ENCODE measurements around the gene BAIAP2. TPM values are rescaled to one million over a fixed set of nuclear protein-coding genes. Genes with fewer than 3 reads are reported as not detected.
"Not testable (repeated sequence)": the region's sequence is repeated elsewhere in the genome, so short reads cannot be mapped to it uniquely, and the experiment has no call there.

Gene BAIAP2
- total RNA-seq, 2 experiments from 2014 or later, result 5.9 to 6.3 TPM

DNA sequence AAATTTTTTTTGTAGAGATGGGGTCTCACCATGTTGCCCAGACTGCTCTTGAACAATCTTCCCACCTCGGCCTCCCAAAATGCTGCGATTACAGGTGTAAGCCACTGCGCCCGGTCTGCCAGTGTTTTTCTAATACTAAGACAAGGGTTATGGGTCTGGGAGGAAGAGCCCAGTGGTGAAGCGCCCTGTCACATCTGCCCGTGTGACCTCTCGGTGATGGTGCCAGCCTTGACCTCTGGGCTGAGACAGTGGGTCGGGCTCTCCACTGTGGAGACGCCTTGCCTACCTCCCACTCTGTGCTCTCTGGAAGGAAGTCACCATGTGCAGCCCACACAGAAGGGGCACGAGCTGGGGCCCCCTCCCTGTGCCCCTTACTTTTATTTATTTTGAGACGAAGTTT lies 5.1 kb upstream of the BAIAP2 start:
- Mint-ChIP-seq H3K27ac (no peak overlapping the region), H3K9me3 (peaks cover 4% of the 10 kb centered on the region)

GRCh38 chr17:81030312-81030711 lies 4.6 kb upstream of the BAIAP2 start:
- intact Hi-C loops (cut with micrococcal nuclease); H3K9me3 Mint-ChIP-seq; ATAC-seq; DNase-seq; CTCF ChIA-PET; H3K4me3 Mint-ChIP-seq; POLR2A ChIA-PET; H3K36me3 Mint-ChIP-seq (ENCODE audit: low read depth); H3K27ac Mint-ChIP-seq: not testable (repeated sequence)
- H3K27me3 Mint-ChIP-seq, result peaks cover 16% of the 10 kb centered on the region
- peaks cover 12% of the 10 kb centered on the region for H3K4me1 Mint-ChIP-seq (ENCODE audit: low read depth)

More for the DNA sequence above, 5.1 kb upstream of the BAIAP2 start:
- POLR2A ChIA-PET, result no interaction called here
- TF ChIP-seq CTCF (IDR thresholded peaks at IDR 0.05), result no peak
- Mint-ChIP-seq H3K36me3 (ENCODE audit: low read depth) (no peaks in the 10 kb centered on the region), H3K4me3 (no peak overlapping the region), H3K27me3 (peaks cover 16% of the 10 kb centered on the region), H3K4me1 (ENCODE audit: low read depth) (peaks cover 12% of the 10 kb centered on the region)
- CTCF ChIA-PET, result no interaction called here
- no peak for DNase-seq
- intact Hi-C loops (cut with micrococcal nuclease), result loop anchor here (5.0 kb wide), 1 partner anchor 72 kb away; no protein-coding TSS in a partner anchor
- no peak for ATAC-seq

- intact Hi-C loops (cut with micrococcal nuclease), result no loop called here
- no peak for TF ChIP-seq CTCF (IDR thresholded peaks at IDR 0.05)
- H3K27me3 Mint-ChIP-seq, result peaks cover 16% of the 10 kb centered on the region
- no peak for ATAC-seq
- POLR2A ChIA-PET, result no interaction called here
- CTCF ChIA-PET, result interaction anchor here (1.3 kb wide), 1 partner anchor 71 kb away, joined by 3 read pairs; no protein-coding TSS in a partner anchor
- peaks cover 4% of the 10 kb centered on the region for H3K9me3 Mint-ChIP-seq
- no peak for DNase-seq
- no peak overlapping the region for H3K27ac Mint-ChIP-seq
- no peak overlapping the region for H3K4me3 Mint-ChIP-seq
- H3K4me1 Mint-ChIP-seq (ENCODE audit: low read depth), result peaks cover 16% of the 10 kb centered on the region
- no peaks in the 10 kb centered on the region for H3K36me3 Mint-ChIP-seq (ENCODE audit: low read depth)
Measured at GRCh38 chr17:81030741-81031565, 4.0 kb upstream of the BAIAP2 start.

DNA sequence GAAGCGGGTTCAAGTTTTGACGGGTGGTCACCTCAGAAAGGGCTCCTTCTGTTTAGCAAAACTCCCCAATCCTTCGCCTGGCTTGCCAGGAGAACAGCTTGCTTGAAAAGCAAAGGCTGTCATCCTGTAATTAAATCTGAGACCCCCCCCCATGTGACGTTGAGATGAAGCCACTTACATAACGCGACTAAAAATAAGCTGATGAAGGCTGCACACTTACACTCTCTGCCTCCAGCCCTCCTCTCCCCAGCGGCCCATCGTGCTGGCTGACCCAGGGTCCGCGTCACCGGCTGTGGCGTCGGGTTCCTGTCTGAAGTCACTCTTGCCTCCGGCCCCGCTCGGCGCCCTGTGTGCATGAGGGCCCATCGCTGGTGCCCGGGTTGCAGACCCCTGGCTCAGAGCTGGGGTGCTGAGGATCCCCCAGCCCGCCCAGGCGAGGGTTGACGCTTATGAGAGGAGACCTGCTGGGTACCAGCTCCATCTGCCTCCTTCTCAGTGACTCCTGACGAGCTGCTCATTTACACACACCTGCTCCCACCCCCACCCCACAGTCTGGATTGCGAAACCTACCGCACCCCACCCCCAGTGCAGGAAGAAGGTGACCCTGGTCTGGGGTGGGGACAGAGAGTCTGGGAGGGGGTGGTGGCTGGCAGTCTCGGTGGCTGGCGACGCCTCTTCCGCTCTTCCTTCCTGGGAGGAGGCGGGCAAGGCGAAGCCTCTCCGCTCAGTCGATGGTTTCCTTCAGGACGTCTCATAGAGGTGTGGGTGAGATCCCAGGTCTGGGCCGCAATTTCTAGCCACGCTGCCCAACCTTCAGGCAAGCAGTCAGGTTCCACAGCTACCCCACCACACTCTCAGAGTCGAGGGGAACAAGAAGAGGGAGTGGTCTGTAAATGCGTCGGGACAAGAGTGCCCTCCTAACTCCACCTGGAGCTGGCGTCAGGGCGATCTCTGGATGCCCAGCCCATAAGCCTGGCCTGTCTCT lies 3.1 kb upstream of the BAIAP2 start:
- Mint-ChIP-seq H3K27me3 (peaks cover 14% of the 10 kb centered on the region), H3K27ac (no peak overlapping the region), H3K4me1 (ENCODE audit: low read depth) (peaks cover 16% of the 10 kb centered on the region), H3K9me3 (peaks cover 2% of the 10 kb centered on the region), H3K36me3 (ENCODE audit: low read depth) (no peaks in the 10 kb centered on the region), H3K4me3 (no peak overlapping the region)
- DNase-seq (no peak), ATAC-seq (no peak)
- ChIA-PET CTCF (interaction anchor here (1.3 to 3.4 kb wide), 2 partner anchors 8 to 70 kb away, joined by 3 to 16 read pairs; no protein-coding TSS in a partner anchor), POLR2A (interaction anchor here (0.5 kb wide), 1 partner anchor 66 kb away, joined by 3 read pairs; no protein-coding TSS in a partner anchor)
- TF ChIP-seq CTCF (IDR thresholded peaks at IDR 0.05), result no peak
- intact Hi-C loops (cut with micrococcal nuclease), result no loop called here

All from activated CD8-positive, alpha-beta T cell treated with anti-CD3 and anti-CD28 coated beads for 36 hours (primary cell).